Neural cell (in vitro differentiated cells): ENCODE results near the gene CD24.

Experiments used
- EP300 ChIP-seq: fragments of 450-650 bp; conservative IDR thresholded peaks from 2 replicates; pipeline ENCODE4 v1.6.1; 2014; ENCODE audit warnings: antibody characterized with exemption, mild to moderate bottlenecking, moderate library complexity; ENCODE audit not compliant: poor library complexity, severe bottlenecking
- SMC3 ChIP-seq: fragments of 450-650 bp; conservative IDR thresholded peaks from 2 replicates; pipeline ENCODE4 v1.6.1; 2014; ENCODE audit warnings: antibody characterized with exemption, mild to moderate bottlenecking, moderate library complexity; ENCODE audit not compliant: poor library complexity
- TF ChIP-seq, protein P1 (sequence below): fragments of 450-650 bp; IDR thresholded peaks from 2 replicates; pipeline ENCODE4 v1.5.1; 2014; ENCODE audit warnings: antibody characterized with exemption, mild to moderate bottlenecking, moderate library complexity; ENCODE audit not compliant: poor library complexity, severe bottlenecking

DNA sequence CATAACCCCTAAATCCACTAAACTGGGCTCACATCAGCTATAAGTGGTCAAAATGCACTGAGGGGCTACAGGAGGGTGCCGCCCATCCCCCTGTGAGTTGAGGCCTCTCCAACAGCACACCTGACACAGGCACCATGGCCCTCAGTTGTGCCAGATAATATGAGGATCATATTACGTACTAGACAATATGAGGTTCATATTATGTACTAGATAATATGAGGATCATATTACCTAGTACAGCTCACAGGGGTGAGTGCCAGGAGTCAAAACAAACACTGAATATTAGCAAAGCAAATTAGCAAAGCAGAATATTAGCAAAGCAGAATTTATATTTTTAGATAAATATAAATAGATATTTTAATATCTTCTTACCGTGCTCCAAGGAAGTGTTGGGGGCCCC lies 35.3 kb downstream of the CD24 start:
- TF ChIP-seq, protein P1, sequence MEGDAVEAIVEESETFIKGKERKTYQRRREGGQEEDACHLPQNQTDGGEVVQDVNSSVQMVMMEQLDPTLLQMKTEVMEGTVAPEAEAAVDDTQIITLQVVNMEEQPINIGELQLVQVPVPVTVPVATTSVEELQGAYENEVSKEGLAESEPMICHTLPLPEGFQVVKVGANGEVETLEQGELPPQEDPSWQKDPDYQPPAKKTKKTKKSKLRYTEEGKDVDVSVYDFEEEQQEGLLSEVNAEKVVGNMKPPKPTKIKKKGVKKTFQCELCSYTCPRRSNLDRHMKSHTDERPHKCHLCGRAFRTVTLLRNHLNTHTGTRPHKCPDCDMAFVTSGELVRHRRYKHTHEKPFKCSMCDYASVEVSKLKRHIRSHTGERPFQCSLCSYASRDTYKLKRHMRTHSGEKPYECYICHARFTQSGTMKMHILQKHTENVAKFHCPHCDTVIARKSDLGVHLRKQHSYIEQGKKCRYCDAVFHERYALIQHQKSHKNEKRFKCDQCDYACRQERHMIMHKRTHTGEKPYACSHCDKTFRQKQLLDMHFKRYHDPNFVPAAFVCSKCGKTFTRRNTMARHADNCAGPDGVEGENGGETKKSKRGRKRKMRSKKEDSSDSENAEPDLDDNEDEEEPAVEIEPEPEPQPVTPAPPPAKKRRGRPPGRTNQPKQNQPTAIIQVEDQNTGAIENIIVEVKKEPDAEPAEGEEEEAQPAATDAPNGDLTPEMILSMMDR: no peak
- TF ChIP-seq SMC3 (no peak), EP300 (no peak)
